T-helper 1 cell treated with Interleukin-12 subunit alpha and Interleukin-12 subunit beta and Interleukin-4 antibody, amounts not matched to agents 30 ng/mL and 1 ng/mL, for 36 hours (primary cell): ENCODE results near the gene NANOS1. TPM values are rescaled to one million over a fixed set of nuclear protein-coding genes. Genes with fewer than 3 reads are reported as not detected.

Experiments used
- intact Hi-C: fragments of 100-400 bp; cut with micrococcal nuclease; formaldehyde crosslinking; loops from one replicate; pipeline ENCODE4 v1.15.1; 2024
- total RNA-seq: library from RNA; stranded (reverse); gene quantifications from 2 replicates; pipeline ENCODE4 v1.2.3, GENCODE V29; 2022

The NANOS1 gene
- total RNA-seq, 1 donor from 2014 or later, result 0.61 TPM

DNA sequence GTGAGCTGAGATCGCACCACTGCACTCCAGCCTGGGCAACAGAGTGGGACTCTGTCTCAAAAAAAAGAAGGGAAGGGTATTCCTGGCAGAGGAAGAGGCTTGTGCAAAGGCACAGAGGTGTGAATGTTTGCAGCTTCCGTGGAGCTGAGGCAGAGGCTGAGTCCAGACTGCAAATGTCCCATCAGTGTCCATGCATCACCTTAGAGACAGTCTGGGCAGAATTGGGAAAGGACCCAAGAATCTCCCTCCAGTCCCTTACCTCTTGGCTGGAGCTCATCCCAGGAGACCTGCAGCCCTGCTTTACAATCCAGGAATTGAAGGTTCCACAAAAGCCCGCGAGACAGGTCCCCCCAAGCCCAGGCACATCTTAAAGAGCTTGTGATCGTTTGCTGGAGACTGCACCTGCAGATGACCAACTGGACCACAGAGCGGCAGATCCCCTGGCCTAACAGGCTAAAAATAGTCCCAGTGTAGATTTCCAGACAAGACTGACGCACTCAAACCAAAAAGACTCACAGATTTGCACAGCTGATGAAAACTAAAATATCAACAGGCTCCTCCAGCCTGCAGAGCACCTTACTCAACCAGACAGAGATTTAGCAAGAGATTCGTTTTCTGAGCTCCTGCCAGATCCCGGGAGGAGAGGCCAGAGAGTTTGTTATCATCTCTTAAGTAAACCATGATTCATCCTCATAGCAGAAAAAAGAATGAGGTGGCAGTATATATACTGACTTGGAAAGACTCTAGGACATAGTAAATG lies 22.9 kb upstream of the NANOS1 start:
- intact Hi-C loops, result no loop called here

- intact Hi-C loops, result no loop called here
Observed at GRCh38 chr10:119007211-119007574, 22.3 kb upstream of the NANOS1 start.

DNA sequence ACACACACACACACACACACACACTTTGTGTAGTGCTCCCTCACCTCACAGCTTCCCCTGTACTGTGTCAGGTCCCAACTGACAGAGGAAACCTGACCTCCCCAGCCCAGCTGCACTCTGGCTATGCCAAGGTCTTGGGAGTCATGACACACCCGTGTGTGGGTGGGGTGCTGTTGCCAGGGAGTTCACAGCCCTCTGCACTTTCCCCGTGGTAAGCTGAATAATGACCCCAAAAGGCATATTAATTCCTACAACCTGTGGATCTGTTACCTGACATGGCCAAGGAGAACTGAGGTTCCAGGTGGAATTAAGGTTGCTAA lies 8.9 kb upstream of the NANOS1 start:
- intact Hi-C loops, result no loop called here

- intact Hi-C loops, result no loop called here
Observed at GRCh38 chr10:119022846-119023552, 6.5 kb upstream of the NANOS1 start.

- intact Hi-C loops, result no loop called here
Observed at GRCh38 chr10:119023553-119023868, 6.0 kb upstream of the NANOS1 start.

DNA sequence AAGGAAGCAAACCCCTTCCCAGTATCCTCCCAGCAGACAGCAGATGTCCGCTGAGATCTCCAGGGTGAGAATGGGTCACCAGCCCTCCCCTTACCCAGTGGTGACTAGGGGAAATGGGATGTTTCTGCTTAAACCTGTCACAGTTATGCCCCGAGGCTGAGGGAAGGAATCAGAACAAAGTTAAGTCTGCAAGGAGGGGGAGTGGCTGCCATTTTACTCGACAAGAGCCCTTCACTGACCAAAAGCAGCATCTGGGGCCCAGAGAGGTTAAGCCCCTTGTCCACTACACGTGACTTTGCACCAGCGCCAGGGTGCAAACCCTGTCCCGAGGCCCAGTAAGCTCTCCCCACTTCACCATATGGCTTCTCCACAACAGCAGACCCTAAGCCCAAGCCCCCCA lies 4.6 kb upstream of the NANOS1 start:
- intact Hi-C loops, result no loop called here

DNA sequence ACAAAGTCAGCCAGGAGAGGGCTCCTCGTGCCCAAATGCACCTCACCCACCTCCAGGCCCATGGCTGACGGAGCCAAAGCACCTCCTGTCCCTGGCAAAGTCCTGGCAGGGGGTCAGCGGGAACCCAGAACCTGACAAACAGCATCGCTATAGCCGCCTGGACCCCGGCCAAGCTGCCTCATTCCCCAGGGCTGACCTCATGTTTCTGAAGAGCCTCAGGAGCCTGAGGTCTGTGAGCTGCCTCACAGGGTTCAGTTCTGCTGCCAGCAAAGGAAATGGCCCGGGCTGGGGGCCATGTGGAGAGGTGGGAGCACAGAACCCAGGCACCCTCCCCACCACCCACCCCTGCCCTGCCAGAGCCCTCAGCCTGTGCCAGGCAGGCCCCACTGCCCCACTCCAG lies 4.2 kb upstream of the NANOS1 start:
- intact Hi-C loops, result no loop called here

GRCh38 chr10:119025776-119026175 lies 3.7 kb upstream of the NANOS1 start:
- intact Hi-C loops, result no loop called here

GRCh38 chr10:119026301-119027110 lies 3.0 kb upstream of the NANOS1 start:
- intact Hi-C loops, result no loop called here

DNA sequence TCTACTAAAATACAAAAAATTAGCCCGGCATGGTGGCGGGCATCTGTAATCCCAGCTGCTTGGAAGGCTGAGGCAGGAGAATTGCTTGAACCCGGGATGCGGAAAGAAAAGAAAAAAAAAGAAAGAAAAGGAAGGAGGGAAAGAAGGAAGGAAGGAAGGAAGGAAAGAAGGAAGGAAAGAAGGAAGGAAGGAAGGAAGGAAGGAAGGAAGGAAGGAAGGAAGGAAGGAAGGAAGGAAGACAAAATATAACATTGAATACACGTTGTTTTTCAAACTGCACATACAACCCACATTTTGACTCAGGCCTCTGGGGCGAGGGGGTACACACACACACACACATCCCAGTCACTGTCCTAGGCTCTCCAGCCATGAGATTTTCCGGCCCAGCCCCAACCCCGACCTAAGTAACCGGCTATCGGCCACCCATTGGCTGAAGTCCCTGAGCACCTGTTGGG lies 1.0 kb upstream of the NANOS1 start:
- intact Hi-C loops, result loop anchor here (2.0 kb wide), 2 partner anchors 42 to 622 kb away; partner anchors contain the start of gene BAG3

GRCh38 chr10:119028900-119029612 lies 458 bp upstream of the NANOS1 start:
- intact Hi-C loops, result loop anchor here (2.0 kb wide), 2 partner anchors 42 to 622 kb away; partner anchors contain the start of gene BAG3

GRCh38 chr10:119030421-119031250 lies 1.1 kb downstream of the NANOS1 start:
- intact Hi-C loops, result loop anchor here (1.0 to 5.0 kb wide), 8 partner anchors 50 to 688 kb away; partner anchors contain the start of genes EIF3A, FAM204A, PRDX3 and TIAL1

GRCh38 chr10:119031496-119032059 lies 2.1 kb downstream of the NANOS1 start:
- intact Hi-C loops, result loop anchor here (1.0 to 5.0 kb wide), 6 partner anchors 72 to 689 kb away; partner anchors contain the start of genes FAM204A, PRDX3 and TIAL1

DNA sequence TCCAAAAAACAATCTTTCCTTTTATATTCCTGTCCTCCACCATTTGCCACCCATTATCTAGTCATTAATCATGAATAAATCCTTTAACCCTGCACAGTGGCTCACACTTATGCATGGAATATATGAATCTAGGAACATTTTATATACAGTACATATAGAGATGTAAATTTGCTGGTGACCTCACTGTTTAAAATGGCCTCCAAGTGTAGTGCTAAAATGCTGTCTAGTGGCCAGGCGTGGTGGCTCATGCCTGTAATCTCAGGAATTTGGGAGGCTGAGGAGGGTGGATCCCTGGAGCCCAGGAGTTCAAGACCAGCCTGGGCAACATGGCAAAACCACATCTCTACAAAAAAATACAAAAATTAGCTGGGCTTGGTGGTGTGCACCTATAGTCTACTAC lies 9.6 kb downstream of the NANOS1 start:
- intact Hi-C loops, result no loop called here

- intact Hi-C loops, result no loop called here
Observed at GRCh38 chr10:119041326-119041725, 11.8 kb downstream of the NANOS1 start.

GRCh38 chr10:119042169-119042568 lies 12.7 kb downstream of the NANOS1 start:
- intact Hi-C loops, result no loop called here

DNA sequence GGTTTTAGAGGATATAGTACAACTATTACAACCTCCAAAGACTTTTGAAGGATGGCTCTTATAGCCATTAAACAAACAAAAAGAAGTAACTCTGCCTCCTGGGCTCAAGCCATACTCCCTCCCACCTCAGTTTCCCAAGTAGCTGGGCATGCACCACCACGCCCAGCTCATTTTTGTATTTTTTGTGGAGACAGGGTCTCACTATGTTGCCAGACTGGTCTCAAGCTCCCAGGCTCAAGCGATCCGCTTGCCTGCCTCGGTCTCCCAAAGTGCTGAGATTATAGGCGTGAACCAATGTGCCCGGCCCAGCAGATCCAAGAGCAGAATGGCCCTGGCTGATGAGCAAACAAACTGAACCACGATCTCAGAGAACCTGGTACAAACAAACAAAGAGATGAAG lies 16.0 kb downstream of the NANOS1 start:
- intact Hi-C loops, result no loop called here

DNA sequence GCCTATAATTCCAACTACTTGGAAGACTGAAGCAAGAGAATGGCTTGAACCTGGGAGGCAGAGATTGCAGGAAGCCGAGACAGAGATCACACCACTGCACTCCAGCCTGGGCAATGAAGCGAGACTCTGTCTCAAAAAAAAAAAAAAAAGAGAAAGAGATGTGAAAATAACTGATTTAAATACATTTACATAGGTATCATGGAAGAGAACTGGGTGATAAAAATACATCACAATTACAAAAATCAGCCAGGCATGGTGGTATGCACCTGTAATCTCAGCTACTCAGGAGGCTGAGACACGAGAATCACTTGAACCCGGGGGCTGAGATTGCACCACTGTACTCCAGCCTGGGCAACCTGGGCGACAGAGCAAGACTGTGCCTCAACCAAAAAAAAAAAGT lies 19.8 kb downstream of the NANOS1 start:
- intact Hi-C loops, result no loop called here

- intact Hi-C loops, result no loop called here
Observed at GRCh38 chr10:119049777-119050176, 20.3 kb downstream of the NANOS1 start.

DNA sequence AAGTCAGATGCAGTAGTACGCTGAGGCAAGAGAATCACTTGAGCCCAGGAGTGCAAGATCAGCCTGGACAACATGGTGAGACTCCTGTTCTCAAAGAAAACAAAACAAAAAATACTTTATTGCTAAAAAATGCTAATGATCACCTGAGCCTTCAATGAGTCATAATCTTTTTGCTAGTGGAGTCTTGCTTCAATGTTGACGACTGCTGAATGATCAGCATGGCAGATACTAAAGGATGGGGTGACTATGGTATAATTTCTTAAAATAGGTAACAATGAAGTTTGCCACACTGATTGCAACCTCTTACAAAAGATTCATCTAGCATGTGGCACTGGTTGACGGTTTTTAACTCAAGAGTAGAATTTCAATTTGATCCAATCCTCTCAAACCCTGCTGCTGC lies 22.3 kb downstream of the NANOS1 start:
- intact Hi-C loops, result no loop called here
